A673 (cell line): Measurements from ENCODE around the gene LAGE3.

ENCODE experiments used
- EZH2 ChIP-seq: fragments of 200-600 bp; sonication (generic); IDR thresholded peaks from 2 replicates; pipeline ENCODE4 v1.6.1; 2017; ENCODE audit warnings: borderline replicate concordance, low read depth, mild to moderate bottlenecking, mixed read lengths, antibody characterized with exemption, low read length; ENCODE audit not compliant: poor library complexity, severe bottlenecking
- TF ChIP-seq, protein P1 (sequence below): fragments of 300-800, 200-600 bp; sonication (generic); conservative IDR thresholded peaks from 2 replicates; pipeline ENCODE4 v1.5.1; 2017; ENCODE audit warnings: low read depth, mild to moderate bottlenecking, antibody characterized with exemption, low read length, moderate library complexity, mixed read lengths

DNA sequence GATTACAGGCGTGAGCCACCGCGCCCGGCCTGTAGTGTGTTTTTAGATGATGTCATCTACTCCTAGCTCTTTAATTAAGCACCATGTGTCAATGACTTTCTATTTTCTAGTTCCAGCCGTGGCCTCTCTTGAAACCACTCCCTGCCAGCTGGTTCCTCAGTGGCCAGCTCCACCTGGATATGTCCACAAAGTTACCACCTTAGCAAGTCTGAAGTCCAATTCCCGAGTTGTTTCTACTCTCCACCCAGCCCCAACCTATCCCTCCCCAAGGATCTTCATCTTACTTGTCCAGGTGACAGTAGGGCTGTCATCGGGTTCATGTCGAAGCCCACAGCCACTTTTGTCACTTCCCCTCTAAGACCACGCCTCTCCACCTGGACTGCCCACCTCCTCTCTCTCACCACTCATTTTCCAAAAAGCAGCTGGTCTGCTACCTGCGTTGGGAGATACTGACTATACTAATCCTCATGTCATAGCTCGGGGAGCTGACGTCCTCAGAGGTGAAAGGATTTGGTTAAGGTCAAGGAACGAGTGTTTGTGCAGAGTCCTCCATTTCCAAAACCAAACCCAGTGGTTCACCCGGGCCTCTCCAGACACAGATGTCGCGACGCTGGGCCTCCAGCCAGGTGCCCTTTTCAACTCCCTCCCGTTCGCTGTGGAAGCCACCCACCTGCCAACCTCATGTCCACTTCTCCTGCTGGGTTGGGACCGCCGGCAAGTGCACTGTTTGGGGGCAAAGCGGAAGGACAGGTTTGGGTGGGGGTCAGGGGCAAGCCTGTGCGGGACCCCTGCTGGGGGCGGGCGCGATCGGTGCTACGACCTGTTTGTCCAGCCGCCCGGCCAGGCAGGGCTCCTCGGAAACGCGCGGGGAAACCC is 36.2 kb upstream of the LAGE3 start:
- TF ChIP-seq, protein P1, sequence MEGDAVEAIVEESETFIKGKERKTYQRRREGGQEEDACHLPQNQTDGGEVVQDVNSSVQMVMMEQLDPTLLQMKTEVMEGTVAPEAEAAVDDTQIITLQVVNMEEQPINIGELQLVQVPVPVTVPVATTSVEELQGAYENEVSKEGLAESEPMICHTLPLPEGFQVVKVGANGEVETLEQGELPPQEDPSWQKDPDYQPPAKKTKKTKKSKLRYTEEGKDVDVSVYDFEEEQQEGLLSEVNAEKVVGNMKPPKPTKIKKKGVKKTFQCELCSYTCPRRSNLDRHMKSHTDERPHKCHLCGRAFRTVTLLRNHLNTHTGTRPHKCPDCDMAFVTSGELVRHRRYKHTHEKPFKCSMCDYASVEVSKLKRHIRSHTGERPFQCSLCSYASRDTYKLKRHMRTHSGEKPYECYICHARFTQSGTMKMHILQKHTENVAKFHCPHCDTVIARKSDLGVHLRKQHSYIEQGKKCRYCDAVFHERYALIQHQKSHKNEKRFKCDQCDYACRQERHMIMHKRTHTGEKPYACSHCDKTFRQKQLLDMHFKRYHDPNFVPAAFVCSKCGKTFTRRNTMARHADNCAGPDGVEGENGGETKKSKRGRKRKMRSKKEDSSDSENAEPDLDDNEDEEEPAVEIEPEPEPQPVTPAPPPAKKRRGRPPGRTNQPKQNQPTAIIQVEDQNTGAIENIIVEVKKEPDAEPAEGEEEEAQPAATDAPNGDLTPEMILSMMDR = no peak
- TF ChIP-seq EZH2 = no peak
